GM23248 (cell line): Measurements from ENCODE around the gene UNC93B1. TPM values are rescaled to one million over a fixed set of nuclear protein-coding genes. Genes with fewer than 3 reads are reported as not detected.
"Not testable (repeated sequence)": the region's sequence is repeated elsewhere in the genome, so short reads cannot be mapped to it uniquely, and the experiment has no call there.

Experiments
- DNase-seq: peaks from one replicate; pipeline ENCODE4 v3.0.0-alpha.2; 2015
- H2AFZ ChIP-seq: fragments of 200-600 bp; sonication (generic); 2 replicates; pipeline ENCODE4 v1.6.1; 2016; ENCODE audit warnings: antibody characterized with exemption
- H3F3A ChIP-seq: fragments of 200-600 bp; sonication (generic); 2 replicates; pipeline ENCODE4 v1.6.1; 2016; ENCODE audit warnings: mild to moderate bottlenecking, antibody characterized with exemption, mixed run types; ENCODE audit not compliant: insufficient read depth
- H3K27ac ChIP-seq: fragments of 200-600 bp; sonication (generic); 2 replicates; pipeline ENCODE4 v1.5.1; 2016; ENCODE audit warnings: mild to moderate bottlenecking
- H3K27me3 ChIP-seq: fragments of 200-600 bp; sonication (generic); replicated peaks from 2 replicates; pipeline ENCODE4 v1.6.1; 2016; ENCODE audit warnings: mild to moderate bottlenecking; ENCODE audit not compliant: insufficient read depth
- H3K36me3 ChIP-seq: fragments of 200-600 bp; sonication (generic); 2 replicates; pipeline ENCODE4 v1.6.1; 2016; ENCODE audit warnings: low read depth, mild to moderate bottlenecking
- H3K4me1 ChIP-seq: fragments of 200-600 bp; sonication (generic); 2 replicates; pipeline ENCODE4 v1.6.1; 2016; ENCODE audit warnings: mild to moderate bottlenecking; ENCODE audit not compliant: insufficient read depth
- H3K4me2 ChIP-seq: fragments of 200-600 bp; sonication (generic); one replicate; pipeline ENCODE4 v1.6.1; 2016; ENCODE audit warnings: mild to moderate bottlenecking; ENCODE audit not compliant: unreplicated experiment
- H3K4me3 ChIP-seq: fragments of 200-600 bp; sonication (generic); 2 replicates; pipeline ENCODE4 v1.5.1; 2016; ENCODE audit warnings: mild to moderate bottlenecking
- H3K79me2 ChIP-seq: fragments of 200-600 bp; sonication (generic); 2 replicates; pipeline ENCODE4 v1.6.1; 2016; ENCODE audit warnings: mild to moderate bottlenecking; ENCODE audit not compliant: insufficient read depth
- H3K9ac ChIP-seq: fragments of 200-600 bp; sonication (generic); 2 replicates; pipeline ENCODE4 v1.6.1; 2016; ENCODE audit warnings: mild to moderate bottlenecking
- H3K9me2 ChIP-seq: fragments of 200-600 bp; sonication (generic); 2 replicates; pipeline ENCODE4 v1.6.1; 2016; ENCODE audit warnings: mixed run types, mild to moderate bottlenecking, moderate library complexity; ENCODE audit not compliant: insufficient read depth
- H3K9me3 ChIP-seq: fragments of 200-600 bp; sonication (generic); one replicate; pipeline ENCODE4 v1.6.1; 2017; ENCODE audit warnings: low read depth
- H4K20me1 ChIP-seq: fragments of 200-600 bp; sonication (generic); 2 replicates; pipeline ENCODE4 v1.6.0; 2016; ENCODE audit not compliant: insufficient read depth
- WGBS, 2 experiments: methylation state at CpG; one replicate each; pipeline ENCODE4 v1.1.6; 2015 to 2017; ENCODE audit warnings: low lambda C conversion rate in 2 of 2, low coverage in 1 of 2; ENCODE audit errors: missing lambda C conversion rate in 2 of 2; 5-methylcytosine and 5-hydroxymethylcytosine counted together
- in situ Hi-C: fragments of 300-500 bp; cut with MboI; formaldehyde crosslinking; loops from 2 replicates; pipeline ENCODE4 v1.15.0; 2020
- polyA plus RNA-seq: library from polyadenylated mRNA; unstranded; fragments of >200 nt; fragmentation: Nextera tagmentation; extraction: Ambion mirVana; gene quantifications from 2 replicates; pipeline ENCODE4 v1.2.1, GENCODE V29; 2016
- total RNA-seq: library from RNA; depleted of rRNA; stranded (reverse); fragments of >200 nt; shearing (Covaris generic); gene quantifications from 2 replicates; pipeline ENCODE4 v1.2.3, GENCODE V29; 2014

The UNC93B1 gene
- total and polyA plus RNA-seq, 2 experiments from 2014 or later, result 20.9 to 41.1 TPM

DNA sequence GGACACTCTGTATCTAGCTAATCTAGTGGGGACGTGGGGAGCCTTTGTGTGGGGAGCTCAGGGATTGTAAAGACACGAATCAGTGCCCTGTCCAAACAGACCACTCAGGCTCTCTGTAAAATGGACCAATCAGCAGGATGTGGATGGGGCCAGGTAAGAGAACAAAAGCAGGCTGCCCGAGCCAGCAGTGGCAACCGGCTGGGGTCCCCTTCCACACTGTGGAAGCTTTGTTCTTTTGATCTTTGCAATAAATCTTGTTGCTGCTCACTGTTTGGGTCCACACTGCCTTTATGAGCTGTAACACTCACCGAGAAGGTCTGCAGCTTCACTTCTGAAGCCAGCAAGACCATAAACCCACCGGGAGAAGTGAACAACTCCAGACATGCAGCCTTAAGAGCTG, 40.0 kb downstream of the UNC93B1 start:
- 7 to 16% methylated on average over 6 of the region's 6 CpGs for WGBS, 2 experiments
- in situ Hi-C loops, H3K4me1 ChIP-seq, H3K4me3 ChIP-seq, H3F3A ChIP-seq, H3K27me3 ChIP-seq, H3K9ac ChIP-seq, DNase-seq, H2AFZ ChIP-seq, H3K9me3 ChIP-seq, H3K27ac ChIP-seq, H3K9me2 ChIP-seq, H3K79me2 ChIP-seq, H4K20me1 ChIP-seq, H3K4me2 ChIP-seq, H3K36me3 ChIP-seq: not testable (repeated sequence)

DNA sequence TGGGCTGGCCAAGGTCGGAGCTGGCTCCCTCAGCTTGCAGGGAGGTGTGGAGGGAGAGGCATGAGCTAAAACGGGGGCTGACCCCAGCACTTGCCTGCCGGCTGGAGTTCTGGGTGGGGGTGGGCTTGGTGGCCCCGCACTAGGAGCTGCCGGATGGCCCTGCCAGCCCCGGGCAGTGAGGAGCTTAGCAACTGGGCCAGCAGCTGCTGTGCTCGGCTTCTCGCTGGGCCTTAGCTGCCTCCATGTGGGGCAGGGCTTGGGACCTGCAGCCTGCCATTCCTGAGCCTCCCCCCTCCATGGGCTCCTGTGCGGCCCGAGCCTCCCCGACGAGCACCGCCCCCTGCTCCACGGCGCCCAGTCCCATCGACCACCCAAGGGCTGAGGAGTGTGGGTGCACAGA, 40.7 kb downstream of the UNC93B1 start:
- H4K20me1 ChIP-seq, H3K4me2 ChIP-seq, H3F3A ChIP-seq, DNase-seq, H3K27ac ChIP-seq, H3K4me3 ChIP-seq, H3K4me1 ChIP-seq, H3K27me3 ChIP-seq, H3K9ac ChIP-seq, H3K36me3 ChIP-seq, H3K9me2 ChIP-seq, in situ Hi-C loops, H3K9me3 ChIP-seq, H3K79me2 ChIP-seq, H2AFZ ChIP-seq: not testable (repeated sequence)
- 55 to 75% methylated on average over 12 to 13 of the region's 16 CpGs for WGBS, 2 experiments

DNA sequence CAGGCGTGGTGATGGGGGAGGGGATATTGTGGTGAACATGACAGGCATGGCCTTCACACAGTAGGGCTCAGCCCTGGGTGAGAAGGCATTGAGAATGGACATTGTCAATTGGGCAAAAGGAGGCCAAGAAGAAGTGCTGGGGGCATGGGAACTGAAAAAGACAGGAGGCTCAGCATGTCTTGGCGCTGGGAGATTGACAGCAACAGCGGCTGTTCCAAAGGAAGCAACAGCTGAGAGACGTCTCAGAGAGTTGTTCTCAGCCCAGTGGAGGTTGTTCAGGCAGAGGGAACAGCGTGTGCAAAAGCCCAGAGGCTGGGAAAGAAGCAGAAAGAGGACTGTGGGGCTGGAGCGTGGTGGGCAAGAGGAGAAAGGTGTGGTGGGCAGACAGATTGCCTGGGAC, 47.7 kb downstream of the UNC93B1 start:
- H3K27me3 ChIP-seq, H3K9me2 ChIP-seq, H2AFZ ChIP-seq, H3K9me3 ChIP-seq, H3K4me2 ChIP-seq, DNase-seq, H3K4me1 ChIP-seq, H3K9ac ChIP-seq, H3K79me2 ChIP-seq, H3F3A ChIP-seq, H4K20me1 ChIP-seq, H3K27ac ChIP-seq, in situ Hi-C loops, H3K4me3 ChIP-seq, H3K36me3 ChIP-seq: not testable (repeated sequence)
- WGBS, 2 experiments, result 52 to 63% methylated on average over 6 of the region's 6 CpGs

DNA sequence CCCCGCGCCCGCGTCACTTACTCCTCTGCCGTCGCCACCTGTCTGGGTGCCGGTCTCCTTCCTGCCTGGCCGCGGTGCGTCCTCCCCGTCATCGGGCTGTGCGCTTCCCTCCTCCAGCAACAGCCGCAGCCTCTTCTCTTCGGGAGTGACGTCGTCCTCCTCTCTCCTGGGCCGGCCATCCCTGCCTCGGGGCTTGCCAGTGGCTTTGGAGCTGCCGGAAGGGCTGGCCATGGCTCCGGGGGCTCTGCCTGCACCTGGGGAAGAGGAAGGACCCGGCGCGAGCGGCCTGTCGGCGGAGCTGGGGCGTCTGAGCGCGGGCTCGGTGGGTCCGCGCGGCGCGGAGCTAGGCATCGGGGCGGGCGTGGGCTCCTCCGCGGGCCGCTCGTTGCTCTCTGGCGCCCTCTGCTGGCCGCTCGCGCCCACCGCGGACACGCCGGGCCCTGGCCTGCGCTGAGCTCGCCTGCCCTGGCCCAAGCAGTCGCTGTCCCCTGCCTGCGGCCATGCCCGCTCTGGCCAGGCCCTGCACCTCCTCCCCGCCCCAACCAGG, 48.4 kb downstream of the UNC93B1 start:
- H2AFZ ChIP-seq, result peak overlapping the region; percentile 67
- H3K9me3 ChIP-seq, H3K36me3 ChIP-seq, H3F3A ChIP-seq, H3K4me1 ChIP-seq, H3K27ac ChIP-seq, H3K9me2 ChIP-seq, H3K79me2 ChIP-seq, H4K20me1 ChIP-seq, H3K27me3 ChIP-seq, in situ Hi-C loops: not testable (repeated sequence)
- H3K4me2 ChIP-seq, result peak overlapping the region; percentile 69
- peak overlapping the region; percentile 75 for H3K4me3 ChIP-seq
- peak; percentile 74 for DNase-seq
- H3K9ac ChIP-seq, result 0 out of 2 replicates have a peak overlapping the region, but pooled peaks have one; percentile 13
- WGBS, 2 experiments, result 1% methylated on average over 25 to 39 of the region's 57 CpGs

DNA sequence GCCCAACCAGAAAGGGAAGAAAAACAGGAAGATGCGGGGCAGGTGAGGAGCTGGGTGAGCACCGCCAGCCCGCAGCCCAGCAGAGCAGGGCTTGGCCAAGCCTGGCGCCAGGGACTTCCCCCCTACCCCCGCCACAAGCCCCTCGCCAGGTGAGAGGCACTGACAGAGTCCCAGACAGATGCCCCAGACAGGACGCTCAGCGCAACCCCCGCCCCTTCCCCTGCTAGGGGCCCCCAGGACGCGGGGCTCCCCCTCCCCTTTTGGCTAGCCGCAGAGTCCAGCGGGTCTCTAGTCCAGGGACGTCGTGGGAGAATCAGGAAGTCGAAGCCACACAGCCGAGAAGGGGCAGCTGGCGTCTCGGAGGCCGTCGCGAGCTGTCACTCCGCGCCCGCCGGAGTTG, 48.9 kb downstream of the UNC93B1 start:
- H3K9ac ChIP-seq, H3K4me1 ChIP-seq, H3K9me3 ChIP-seq, H3F3A ChIP-seq, H3K79me2 ChIP-seq, H3K27me3 ChIP-seq, H3K27ac ChIP-seq, DNase-seq, H4K20me1 ChIP-seq, H3K36me3 ChIP-seq, H3K9me2 ChIP-seq, in situ Hi-C loops: not testable (repeated sequence)
- peak overlapping the region; percentile 67 for H2AFZ ChIP-seq
- H3K4me2 ChIP-seq, result peak overlapping the region; percentile 69
- H3K4me3 ChIP-seq, result peak overlapping the region; percentile 75
- WGBS, 2 experiments, result 20 to 39% methylated on average over 8 to 9 of the region's 26 CpGs

DNA sequence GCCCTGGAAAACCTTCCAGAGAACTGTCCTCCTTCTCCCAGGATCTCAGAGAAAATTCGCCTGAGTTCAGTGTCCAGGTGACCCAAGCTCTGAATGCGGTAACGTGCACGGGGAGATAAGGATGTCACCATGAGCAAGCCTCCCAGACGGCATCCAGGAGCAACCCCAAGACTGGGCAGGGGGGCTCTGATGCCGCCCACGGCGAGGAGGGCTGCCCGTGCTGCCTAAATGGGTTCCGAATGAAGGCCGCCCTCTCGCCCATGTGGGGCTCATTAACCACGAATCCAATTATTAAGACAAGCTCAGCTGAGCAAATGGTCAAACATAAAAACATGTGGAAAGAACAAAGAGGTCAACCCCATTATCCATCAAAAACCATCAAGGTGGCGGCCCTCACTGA, 49.6 kb downstream of the UNC93B1 start:
- in situ Hi-C loops, H3K9ac ChIP-seq, H3K4me3 ChIP-seq, H3K9me3 ChIP-seq, H3K27me3 ChIP-seq, H3K27ac ChIP-seq, H4K20me1 ChIP-seq, H3F3A ChIP-seq, H2AFZ ChIP-seq, DNase-seq, H3K9me2 ChIP-seq, H3K4me2 ChIP-seq, H3K4me1 ChIP-seq, H3K79me2 ChIP-seq, H3K36me3 ChIP-seq: not testable (repeated sequence)
- WGBS, 2 experiments, result 69 to 71% methylated on average over 13 to 14 of the region's 14 CpGs

DNA sequence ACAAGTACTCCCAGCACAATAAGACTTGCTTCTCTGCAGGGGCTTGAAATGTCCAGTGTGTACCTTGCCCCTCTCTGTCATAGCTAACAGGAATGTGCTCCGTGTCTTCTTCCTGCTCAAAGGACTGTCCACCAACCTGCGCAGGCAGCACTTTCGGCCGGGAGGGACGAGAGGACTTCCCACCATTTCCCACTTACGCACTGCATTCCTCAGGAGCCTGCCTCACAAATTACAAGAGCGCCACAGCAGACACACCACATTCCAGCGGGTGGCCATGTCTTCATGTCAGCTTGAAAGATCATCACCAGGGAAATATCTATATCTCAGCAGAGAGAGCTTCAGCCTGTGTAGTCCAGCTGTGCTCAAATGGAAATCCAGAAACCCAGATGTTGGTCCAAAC, 53.2 kb downstream of the UNC93B1 start:
- H3K4me2 ChIP-seq, DNase-seq, H3K4me3 ChIP-seq, H3K27ac ChIP-seq, H3K36me3 ChIP-seq, H3K9me3 ChIP-seq, H3K9ac ChIP-seq, H2AFZ ChIP-seq, H3K4me1 ChIP-seq, H4K20me1 ChIP-seq, H3F3A ChIP-seq, H3K9me2 ChIP-seq, in situ Hi-C loops, H3K27me3 ChIP-seq, H3K79me2 ChIP-seq: not testable (repeated sequence)
- WGBS, 2 experiments, result 76 to 80% methylated on average over 8 of the region's 8 CpGs

DNA sequence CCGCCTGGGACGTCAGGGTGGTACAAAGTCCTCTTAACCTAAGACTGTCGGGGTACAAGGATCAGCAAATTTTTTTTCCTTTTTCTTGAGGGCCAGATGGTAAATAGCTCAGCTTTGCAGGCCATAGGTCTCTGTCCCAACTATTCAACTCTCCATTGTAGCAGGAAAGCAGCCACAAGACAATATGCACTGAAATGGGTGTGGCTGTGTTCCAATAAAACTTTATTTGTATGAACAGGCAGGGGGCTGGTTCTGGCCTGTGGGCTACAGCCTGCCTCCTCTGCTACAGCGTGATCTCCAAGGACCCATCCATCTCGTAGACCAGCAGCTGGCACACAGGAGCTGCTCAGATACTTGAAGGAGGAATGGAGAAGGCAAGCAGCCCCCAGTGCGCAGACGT, 56.1 kb downstream of the UNC93B1 start:
- H3K27ac ChIP-seq, H3K27me3 ChIP-seq, H3K4me2 ChIP-seq, H3K36me3 ChIP-seq, H4K20me1 ChIP-seq, H3K4me1 ChIP-seq, DNase-seq, H3K9me2 ChIP-seq, H3F3A ChIP-seq, in situ Hi-C loops, H3K79me2 ChIP-seq, H3K9me3 ChIP-seq, H2AFZ ChIP-seq, H3K4me3 ChIP-seq, H3K9ac ChIP-seq: not testable (repeated sequence)
- 59 to 73% methylated on average over 5 to 7 of the region's 7 CpGs for WGBS, 2 experiments
